Mucosa of descending colon (tissue), 3 donors: ENCODE data around the gene PRKX. TPM values are rescaled to one million over a fixed set of nuclear protein-coding genes. Genes with fewer than 3 reads are reported as not detected.
"Not testable (repeated sequence)": the region's sequence is repeated elsewhere in the genome, so short reads cannot be mapped to it uniquely, and the experiment has no call there.

Source experiments
- ATAC-seq: fragments of 200-7000 bp; cut with Tn5 transposase; one replicate; pipeline ENCODE4 v1.9.1; 2020; ENCODE audit warnings: mild to moderate bottlenecking, moderate library complexity
- DNase-seq, 3 donors: peaks; one replicate each; pipeline ENCODE4 v3.0.0-alpha.2; 2020
- H3K36me3 ChIP-seq: fragments of 200-600 bp; one replicate; pipeline ENCODE4 v1.8.0; 2021; ENCODE audit warnings: low read depth, mild to moderate bottlenecking
- H3K4me1 ChIP-seq: fragments of 200-600 bp; one replicate; pipeline ENCODE4 v1.8.0; 2021; ENCODE audit warnings: low read depth, mild to moderate bottlenecking
- H3K4me3 ChIP-seq: fragments of 200-600 bp; one replicate; pipeline ENCODE4 v1.8.0; 2021; ENCODE audit warnings: mild to moderate bottlenecking
- H3K9me3 ChIP-seq: fragments of 200-600 bp; one replicate; pipeline ENCODE4 v1.8.0; 2021; ENCODE audit warnings: mild to moderate bottlenecking
- CTCF ChIP-seq: fragments of 200-600 bp; IDR thresholded peaks from one replicate; pipeline ENCODE4 v1.8.0; 2022; ENCODE audit warnings: antibody characterized with exemption, mild to moderate bottlenecking
- intact Hi-C, 2 donors: fragments of 100-400 bp; cut with DNase I in 1 of 2; cut with micrococcal nuclease in 1 of 2; formaldehyde crosslinking; loops; one replicate each; pipeline versions ENCODE4 v1.11.0 to v1.11.1; 2022; cut with DNase I, micrococcal nuclease
- total RNA-seq, 3 donors: library from RNA; stranded (reverse); fragmentation: NEBNext Ultra II Directional in 2 of 3; extraction: Animal tissue kit (Norgen Biotek cat#: 25700) in 2 of 3; gene quantifications; one replicate each; pipeline versions ENCODE4 v1.2.1 to v1.2.4, GENCODE V29; 2021 to 2023
- donor health status: DM: no; HTN: no; CAD: no; lungs with moderate emphysema.
- donor health status: DM: no; HTN: no; CAD: no.
- donor health status: DM: no; HTN: yes; CAD: no.

PRKX gene
- total RNA-seq, 3 donors from 2014 or later: 10.5 to 22.4 (median 21.5) TPM

- H3K4me1 ChIP-seq: no peaks in the 10 kb centered on the region
- ATAC-seq: no peak
- intact Hi-C loops: no loop called here
- no peak for DNase-seq
- no peaks in the 10 kb centered on the region for H3K36me3 ChIP-seq
- no peak overlapping the region for H3K4me3 ChIP-seq
- no peak for TF ChIP-seq CTCF
- H3K9me3 ChIP-seq: no peaks in the 10 kb centered on the region
Measured at GRCh38 chrX:3627594-3627993, 85.9 kb downstream of the PRKX start.

GRCh38 chrX:3621414-3621813 is 92.0 kb downstream of the PRKX start:
- no peak for TF ChIP-seq CTCF
- H3K9me3 ChIP-seq: no peaks in the 10 kb centered on the region
- ATAC-seq: no peak
- no peaks in the 10 kb centered on the region for H3K36me3 ChIP-seq
- H3K4me1 ChIP-seq: no peaks in the 10 kb centered on the region
- no peak overlapping the region for H3K4me3 ChIP-seq
- intact Hi-C loops: no loop called here
- no peak for DNase-seq

- ATAC-seq, intact Hi-C loops, DNase-seq, H3K4me3 ChIP-seq, H3K9me3 ChIP-seq, H3K36me3 ChIP-seq, H3K4me1 ChIP-seq: not testable (repeated sequence)
Measured at GRCh38 chrX:3611744-3612143, 101.7 kb downstream of the PRKX start.

GRCh38 chrX:3609810-3610209 is 103.6 kb downstream of the PRKX start:
- no peaks in the 10 kb centered on the region for H3K36me3 ChIP-seq

GRCh38 chrX:3603026-3603661 is 110.3 kb downstream of the PRKX start:
- Histone ChIP-seq H3K4me1 (no peaks in the 10 kb centered on the region), H3K36me3 (no peaks in the 10 kb centered on the region), H3K9me3 (no peaks in the 10 kb centered on the region), H3K4me3 (no peak overlapping the region)
- ATAC-seq: no peak
- intact Hi-C loops: no loop called here
- TF ChIP-seq CTCF: no peak
- no peak for DNase-seq

More at GRCh38 chrX:3609810-3610209, 103.6 kb downstream of the PRKX start:
- Histone ChIP-seq H3K9me3 (no peaks in the 10 kb centered on the region), H3K4me3 (no peak overlapping the region), H3K4me1 (no peaks in the 10 kb centered on the region)
- no peak for TF ChIP-seq CTCF
- ATAC-seq (no peak), DNase-seq (no peak)
- intact Hi-C loops: no loop called here

GRCh38 chrX:3599802-3600430 is 113.5 kb downstream of the PRKX start:
- Histone ChIP-seq H3K4me3 (no peak overlapping the region), H3K4me1 (no peaks in the 10 kb centered on the region), H3K36me3 (no peaks in the 10 kb centered on the region), H3K9me3 (no peaks in the 10 kb centered on the region)
- intact Hi-C loops: no loop called here
- TF ChIP-seq CTCF: no peak
- ATAC-seq: no peak
- DNase-seq: no peak
